Muscle of leg (tissue), 11 donors: ENCODE data around the gene SCAF1. TPM values are rescaled to one million over a fixed set of nuclear protein-coding genes. Genes with fewer than 3 reads are reported as not detected.

Source experiments
- DNase-seq: peaks from one replicate; pipeline ENCODE4 v3.0.0; 2013
- H3K27ac ChIP-seq: one replicate; pipeline ENCODE4 v1.5.1; 2013; ENCODE audit warnings: mild to moderate bottlenecking, low read length, control low read depth
- H3K27me3 ChIP-seq: one replicate; pipeline ENCODE4 v1.6.1; 2013; ENCODE audit warnings: low read length; ENCODE audit not compliant: control insufficient read depth, insufficient read depth
- H3K36me3 ChIP-seq: one replicate; pipeline ENCODE4 v1.6.1; 2013; ENCODE audit warnings: low read length; ENCODE audit not compliant: control insufficient read depth, insufficient read depth
- H3K4me1 ChIP-seq: one replicate; pipeline ENCODE4 v1.6.1; 2013; ENCODE audit warnings: low read length; ENCODE audit not compliant: control insufficient read depth, insufficient read depth
- H3K4me3 ChIP-seq: one replicate; pipeline ENCODE4 v1.5.1; 2013; ENCODE audit warnings: low read length, control low read depth
- H3K9me3 ChIP-seq: replicated peaks from 2 replicates; pipeline ENCODE4 v1.6.1; 2013; ENCODE audit warnings: low read depth, low read length; ENCODE audit not compliant: control insufficient read depth
- WGBS: methylation state at CpG from one replicate; pipeline ENCODE4 v1.1.5; 2013; ENCODE audit warnings: missing lambda C conversion rate; ENCODE audit not compliant: insufficient coverage; 5-methylcytosine and 5-hydroxymethylcytosine counted together
- polyA plus RNA-seq, 8 donors: library from polyadenylated mRNA; unstranded; fragments of 120-200 nt; gene quantifications; one replicate each; pipeline versions ENCODE4 v1.2.1 to v1.2.3, GENCODE V29; 2013; ENCODE audit warnings: inconsistent platforms in 1 of 8, low replicate concordance in 1 of 8; ENCODE audit not compliant: insufficient read length in 8 of 8, insufficient read depth in 1 of 8
- total RNA-seq: library from RNA; stranded (reverse); fragments of 120-200 nt; gene quantifications from one replicate; pipeline ENCODE4 v1.2.4, GENCODE V29; 2013

The SCAF1 gene
- total and polyA plus RNA-seq, 9 donors, result 6.8 to 36.9 (median 31.8) TPM

DNA sequence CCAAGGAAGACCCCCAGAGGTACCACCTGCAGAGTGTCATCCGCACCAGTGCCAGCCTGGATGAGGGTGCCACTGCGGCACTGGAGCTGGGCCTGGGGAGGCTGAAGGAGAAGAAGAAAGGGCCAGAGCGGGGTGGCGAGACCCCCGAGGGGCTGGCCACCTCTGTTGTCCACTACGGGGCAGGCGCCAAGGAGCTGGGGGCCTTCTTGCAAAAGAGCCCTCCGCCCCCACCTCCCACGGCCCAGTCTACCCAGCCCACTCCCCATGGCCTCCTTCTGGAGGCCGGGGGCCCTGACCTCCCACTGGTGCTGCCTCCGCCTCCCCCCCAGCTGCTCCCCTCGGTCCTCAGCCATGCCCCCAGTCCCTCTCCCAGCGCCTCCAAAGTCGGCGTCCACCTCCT is 45.6 kb upstream of the SCAF1 start:
- no peak for DNase-seq
- no peaks in the 10 kb centered on the region for H3K27me3 ChIP-seq
- H3K4me1 ChIP-seq, result peaks cover 20% of the 10 kb centered on the region
- H3K4me3 ChIP-seq, result no peak overlapping the region
- 83% methylated on average over 11 of the region's 15 CpGs for WGBS
- no peaks in the 10 kb centered on the region for H3K9me3 ChIP-seq
- peaks cover 61% of the 10 kb centered on the region for H3K36me3 ChIP-seq
- no peak overlapping the region for H3K27ac ChIP-seq

DNA sequence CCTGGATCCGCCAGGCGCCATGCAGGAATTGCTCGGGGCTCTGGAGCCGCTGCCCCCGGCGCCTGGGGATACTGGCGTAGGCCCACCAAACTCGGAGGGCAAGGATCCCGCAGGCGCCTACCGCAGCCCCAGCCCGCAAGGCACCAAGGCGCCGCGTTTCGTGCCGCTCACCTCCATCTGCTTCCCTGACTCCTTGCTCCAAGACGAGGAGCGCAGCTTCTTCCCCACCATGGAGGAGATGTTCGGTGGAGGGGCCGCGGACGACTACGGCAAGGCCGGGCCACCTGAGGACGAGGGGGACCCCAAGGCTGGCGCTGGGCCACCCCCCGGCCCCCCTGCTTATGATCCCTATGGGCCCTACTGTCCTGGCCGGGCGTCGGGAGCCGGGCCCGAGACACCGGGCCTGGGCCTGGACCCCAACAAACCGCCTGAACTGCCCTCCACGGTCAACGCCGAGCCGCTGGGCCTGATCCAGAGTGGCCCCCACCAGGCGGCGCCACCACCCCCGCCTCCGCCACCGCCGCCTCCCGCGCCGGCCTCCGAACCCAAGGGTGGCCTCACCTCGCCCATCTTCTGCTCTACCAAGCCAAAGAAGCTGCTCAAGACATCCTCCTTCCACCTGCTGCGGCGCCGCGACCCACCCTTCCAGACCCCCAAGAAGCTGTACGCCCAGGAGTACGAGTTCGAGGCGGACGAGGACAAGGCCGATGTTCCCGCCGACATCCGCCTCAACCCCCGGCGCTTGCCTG is 44.9 kb upstream of the SCAF1 start:
- Histone ChIP-seq H3K27ac (no peak overlapping the region), H3K4me3 (no peak overlapping the region), H3K4me1 (peaks cover 16% of the 10 kb centered on the region), H3K36me3 (peaks cover 67% of the 10 kb centered on the region), H3K9me3 (no peaks in the 10 kb centered on the region), H3K27me3 (no peaks in the 10 kb centered on the region)
- no peak for DNase-seq
- WGBS, result 92% methylated on average over 60 of the region's 65 CpGs

GRCh38 chr19:49597703-49597974 is 44.4 kb upstream of the SCAF1 start:
- 91% methylated on average over 29 of the region's 29 CpGs for WGBS
- H3K36me3 ChIP-seq, result peaks cover 70% of the 10 kb centered on the region
- no peak overlapping the region for H3K27ac ChIP-seq
- no peaks in the 10 kb centered on the region for H3K9me3 ChIP-seq
- H3K4me1 ChIP-seq, result peaks cover 10% of the 10 kb centered on the region
- H3K27me3 ChIP-seq, result no peaks in the 10 kb centered on the region
- DNase-seq, result no peak
- no peak overlapping the region for H3K4me3 ChIP-seq

DNA sequence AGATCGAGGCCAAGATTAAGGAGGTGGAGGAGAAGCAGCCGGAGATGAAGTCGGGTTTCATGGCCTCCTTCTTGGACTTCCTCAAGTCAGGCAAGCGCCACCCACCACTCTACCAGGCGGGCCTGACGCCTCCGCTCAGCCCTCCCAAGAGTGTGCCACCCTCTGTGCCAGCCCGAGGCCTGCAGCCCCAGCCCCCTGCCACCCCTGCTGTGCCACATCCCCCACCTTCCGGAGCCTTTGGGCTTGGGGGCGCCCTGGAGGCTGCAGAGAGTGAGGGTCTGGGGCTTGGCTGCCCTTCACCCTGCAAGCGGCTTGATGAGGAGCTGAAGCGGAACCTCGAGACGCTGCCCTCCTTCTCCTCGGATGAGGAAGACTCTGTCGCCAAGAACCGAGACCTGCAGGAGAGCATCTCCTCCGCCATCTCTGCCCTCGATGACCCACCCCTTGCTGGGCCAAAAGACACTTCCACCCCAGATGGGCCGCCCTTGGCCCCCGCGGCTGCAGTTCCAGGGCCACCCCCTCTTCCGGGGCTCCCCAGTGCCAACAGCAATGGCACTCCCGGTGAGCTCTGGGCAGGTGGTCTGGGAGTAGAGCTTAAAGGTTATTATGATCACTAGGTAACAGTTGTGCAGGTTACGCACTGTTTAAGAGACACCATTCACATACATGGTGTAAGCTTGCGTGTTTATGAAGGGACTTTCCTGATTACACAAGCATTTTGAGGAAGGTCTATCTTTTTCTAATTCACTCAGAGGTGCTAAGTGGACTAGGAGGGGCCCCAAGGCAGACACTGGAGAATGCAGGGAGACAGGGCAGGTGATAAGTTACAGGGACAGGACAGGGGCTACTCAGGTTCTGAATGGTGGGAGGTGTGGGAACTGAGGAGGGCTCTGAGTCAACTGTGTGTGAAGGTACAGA is 42.4 kb upstream of the SCAF1 start:
- H3K27ac ChIP-seq, result no peak overlapping the region
- peaks cover 78% of the 10 kb centered on the region for H3K36me3 ChIP-seq
- DNase-seq, result no peak
- H3K4me3 ChIP-seq, result no peak overlapping the region
- WGBS, result 92% methylated on average over 10 of the region's 26 CpGs
- H3K4me1 ChIP-seq, result no peaks in the 10 kb centered on the region
- H3K9me3 ChIP-seq, result no peaks in the 10 kb centered on the region
- no peaks in the 10 kb centered on the region for H3K27me3 ChIP-seq

- Histone ChIP-seq H3K9me3 (no peaks in the 10 kb centered on the region), H3K4me1 (peaks cover 3% of the 10 kb centered on the region), H3K27ac (no peak overlapping the region), H3K36me3 (peaks cover 85% of the 10 kb centered on the region), H3K4me3 (no peak overlapping the region), H3K27me3 (no peaks in the 10 kb centered on the region)
- 89% methylated on average over 29 of the region's 38 CpGs for WGBS
- no peak for DNase-seq
Observed at GRCh38 chr19:49601482-49602038, 40.4 kb upstream of the SCAF1 start.

- Histone ChIP-seq H3K4me1 (peaks cover 3% of the 10 kb centered on the region), H3K36me3 (peaks cover 87% of the 10 kb centered on the region)
Observed at GRCh38 chr19:49602806-49603205, 39.2 kb upstream of the SCAF1 start.

DNA sequence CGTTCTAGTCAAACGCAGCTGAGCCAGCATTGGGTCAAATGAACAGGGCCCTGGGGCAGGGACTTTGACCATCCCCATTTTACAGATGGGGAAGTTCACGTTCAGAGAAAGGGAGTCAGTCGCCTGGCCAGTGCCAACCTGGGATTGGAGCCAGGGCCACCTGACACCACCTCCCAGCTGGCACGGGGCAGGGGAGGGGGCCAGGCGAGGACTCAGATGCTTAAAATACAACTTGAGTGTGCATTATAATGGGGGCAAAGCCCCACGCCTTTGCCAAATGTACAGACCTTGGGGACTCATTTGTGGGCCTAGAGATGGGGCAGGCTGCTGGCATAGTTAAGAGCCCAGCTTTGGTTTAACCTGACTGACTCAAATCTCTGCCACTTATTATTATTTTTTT is 36.4 kb upstream of the SCAF1 start:
- DNase-seq, result no peak
- Histone ChIP-seq H3K4me3 (no peak overlapping the region), H3K4me1 (peaks cover 3% of the 10 kb centered on the region), H3K9me3 (no peaks in the 10 kb centered on the region), H3K27me3 (no peaks in the 10 kb centered on the region), H3K36me3 (peaks cover 86% of the 10 kb centered on the region), H3K27ac (no peak overlapping the region)
- WGBS, result 66% methylated on average over 4 of the region's 7 CpGs

More at GRCh38 chr19:49602806-49603205, 39.2 kb upstream of the SCAF1 start:
- no peaks in the 10 kb centered on the region for H3K27me3 ChIP-seq
- H3K27ac ChIP-seq, result no peak overlapping the region
- no peak for DNase-seq
- 94% methylated on average over 2 of the region's 2 CpGs for WGBS
- no peak overlapping the region for H3K4me3 ChIP-seq
- no peaks in the 10 kb centered on the region for H3K9me3 ChIP-seq

DNA sequence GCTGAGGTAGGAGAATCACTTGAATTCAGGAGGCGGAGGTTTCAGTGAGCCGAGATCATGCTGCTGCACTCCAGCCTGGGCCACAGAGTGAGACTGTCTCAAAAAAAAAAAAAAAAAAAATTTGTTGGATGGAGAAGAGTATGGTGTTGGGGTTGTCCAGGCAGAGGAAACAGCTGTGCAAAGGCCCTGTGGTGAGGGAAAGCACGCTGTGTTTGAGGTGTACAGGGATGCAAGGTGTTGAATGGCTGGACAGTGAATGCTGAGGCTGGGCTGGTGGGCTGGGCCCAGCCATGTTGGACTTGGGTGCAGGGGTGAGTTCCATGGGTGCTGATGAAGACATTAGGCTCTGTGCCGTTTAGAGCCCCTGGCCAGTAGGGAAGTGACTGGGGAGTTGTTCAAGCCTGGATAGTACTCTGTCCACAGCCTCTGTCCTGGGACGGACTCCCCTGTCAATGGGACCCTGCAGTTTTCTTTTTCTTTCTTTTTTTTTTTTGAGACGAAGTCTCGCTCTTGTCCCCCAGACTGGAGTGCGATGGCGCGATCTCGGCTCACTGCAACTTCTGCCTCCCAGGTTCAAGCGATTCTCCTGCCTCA is 32.4 kb upstream of the SCAF1 start:
- H3K36me3 ChIP-seq, result peaks cover 70% of the 10 kb centered on the region
- H3K4me3 ChIP-seq, result no peak overlapping the region
- H3K27ac ChIP-seq, result no peak overlapping the region
- WGBS, result 98% methylated on average over 4 of the region's 12 CpGs
- no peaks in the 10 kb centered on the region for H3K27me3 ChIP-seq
- H3K4me1 ChIP-seq, result peaks cover 3% of the 10 kb centered on the region
- no peaks in the 10 kb centered on the region for H3K9me3 ChIP-seq
- DNase-seq, result no peak

GRCh38 chr19:49613374-49613773 is 28.6 kb upstream of the SCAF1 start:
- Histone ChIP-seq H3K36me3 (peaks cover 71% of the 10 kb centered on the region), H3K4me1 (no peaks in the 10 kb centered on the region), H3K4me3 (no peak overlapping the region), H3K27ac (no peak overlapping the region), H3K27me3 (no peaks in the 10 kb centered on the region), H3K9me3 (peaks cover 3% of the 10 kb centered on the region)
- DNase-seq, result no peak
- WGBS, result 92% methylated on average over 2 of the region's 4 CpGs
